ENCODE measurements around the gene MRPL36.
"Not testable (repeated sequence)": the region's sequence is repeated elsewhere in the genome, so short reads cannot be mapped to it uniquely, and the experiment has no call there.

The MRPL36 gene

DNA sequence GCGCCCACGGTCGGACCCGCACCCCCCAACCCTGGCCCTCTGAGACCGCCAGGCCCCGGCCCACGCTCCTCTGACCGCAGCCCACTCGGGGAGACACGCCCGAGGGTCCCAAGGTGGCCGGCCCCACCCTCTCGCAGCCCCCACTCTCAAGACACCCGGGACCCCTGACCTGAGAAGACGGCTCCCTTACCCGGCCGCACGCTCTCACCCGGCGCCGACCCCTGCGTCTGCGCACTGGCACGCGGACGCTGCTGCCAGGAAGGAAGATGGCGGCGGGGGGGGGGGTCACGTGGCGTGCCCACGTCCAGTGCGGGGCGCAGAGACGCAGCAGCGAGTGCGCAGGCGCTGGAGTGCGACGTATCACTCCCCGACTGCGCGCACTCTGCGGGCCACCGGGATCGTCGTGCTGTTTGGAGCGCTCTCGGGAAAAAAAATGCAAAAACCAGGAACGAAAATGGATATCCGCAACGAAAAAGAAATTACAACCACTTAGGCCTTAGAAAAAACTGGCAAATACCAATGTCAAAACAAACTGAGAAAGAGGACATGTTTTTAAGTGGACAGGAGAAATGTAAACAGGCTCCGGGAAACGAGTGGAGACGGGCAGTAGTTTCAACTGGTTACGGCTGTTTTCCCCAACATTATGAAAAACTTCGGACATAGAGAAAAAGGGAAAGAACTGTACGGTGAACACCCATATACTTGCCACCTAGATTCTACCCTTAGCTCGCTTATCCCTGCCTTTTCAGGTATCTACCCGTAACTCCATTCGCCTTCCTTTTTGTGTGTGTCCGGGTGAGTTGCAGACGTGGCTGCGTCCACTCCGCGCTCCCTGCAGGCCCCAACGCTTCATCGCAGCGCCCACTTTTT lies at the start of gene MRPL36:
MRPL36 (minus strand) TSS at position 236 of the 870 bp plus-strand sequence. CDS start 902 bp downstream, outside the sequence.
- DNase-seq: peak; percentile 70 to 79

DNA sequence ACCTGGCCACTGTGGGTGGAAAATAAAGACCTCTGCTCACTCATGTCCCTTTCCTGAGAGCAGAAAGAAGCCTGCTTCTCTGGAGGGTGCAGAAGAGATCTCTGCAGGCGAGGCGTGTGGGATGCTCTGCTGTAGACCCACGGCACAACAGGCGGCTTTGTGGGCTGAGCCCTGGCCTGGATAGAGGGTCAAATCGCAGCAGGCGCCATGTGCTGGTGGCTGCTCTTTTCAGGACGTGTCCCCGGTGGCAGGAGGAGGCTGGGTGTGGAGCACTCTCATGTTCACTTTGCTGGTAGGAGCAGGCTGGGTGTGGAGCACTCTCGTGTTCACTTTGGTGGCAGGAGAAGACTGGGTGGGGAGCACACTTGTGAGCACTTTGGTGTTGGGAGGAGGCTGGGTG lies 48.0 kb upstream of the MRPL36 start:
- DNase-seq: no peak

DNA sequence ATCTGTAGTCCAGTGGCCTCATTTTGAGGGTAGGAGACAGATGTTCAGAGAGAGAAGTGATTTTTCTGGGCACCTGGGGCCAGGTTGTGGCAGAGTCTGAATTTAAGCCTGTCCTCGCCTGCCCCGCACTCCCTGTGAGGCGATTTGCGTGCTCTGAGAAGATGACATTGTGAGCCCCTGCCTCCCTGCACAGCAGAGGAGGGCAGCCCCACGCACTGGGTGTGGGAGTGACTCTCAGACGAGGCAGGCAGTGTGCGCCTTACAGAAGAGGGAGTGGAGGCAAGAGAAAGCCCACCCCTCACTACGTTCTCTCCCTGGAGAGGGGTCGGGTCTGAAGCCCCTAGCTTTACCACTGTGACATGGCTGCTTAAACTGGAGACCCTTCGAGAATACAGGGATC lies 47.4 kb upstream of the MRPL36 start:
- DNase-seq: no peak

DNA sequence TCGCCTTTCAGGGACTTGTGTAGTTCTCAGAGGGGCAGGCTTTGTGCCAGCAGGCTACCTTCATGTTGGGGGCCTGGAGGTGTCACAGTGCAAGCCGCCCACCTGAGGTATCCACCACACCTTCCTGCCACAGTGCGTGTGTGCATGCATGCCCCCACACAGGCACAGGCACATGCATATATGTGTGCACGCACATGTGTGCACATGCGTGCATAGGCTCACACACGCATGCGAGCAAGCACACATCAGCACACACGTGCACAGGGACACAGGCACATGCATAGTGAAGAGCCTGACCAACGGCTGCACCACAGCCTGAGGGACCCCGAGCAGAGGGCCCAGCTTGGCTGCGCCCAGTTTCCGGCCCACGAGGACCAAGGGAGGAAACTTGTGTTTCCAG lies 46.9 kb upstream of the MRPL36 start:
- no peak for DNase-seq

DNA sequence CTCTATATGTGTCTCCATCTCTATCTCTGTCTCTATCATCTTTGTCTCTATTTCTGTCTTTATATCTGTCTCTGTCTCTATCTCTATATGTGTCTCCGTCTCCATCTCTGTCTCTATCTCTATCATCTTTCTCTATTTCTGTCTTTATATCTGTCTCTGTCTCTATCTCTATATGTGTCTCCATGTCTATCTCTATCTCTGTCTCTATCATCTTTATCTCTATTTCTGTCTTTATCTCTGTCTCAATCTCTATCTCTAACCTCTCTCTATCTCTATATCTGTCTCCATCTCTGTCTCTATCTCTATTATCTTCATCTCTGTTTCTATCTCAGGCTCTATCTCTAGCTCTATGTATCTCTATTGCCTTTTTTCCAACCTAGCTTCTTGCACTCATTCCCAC lies 46.1 kb upstream of the MRPL36 start:
- no peak for DNase-seq

DNA sequence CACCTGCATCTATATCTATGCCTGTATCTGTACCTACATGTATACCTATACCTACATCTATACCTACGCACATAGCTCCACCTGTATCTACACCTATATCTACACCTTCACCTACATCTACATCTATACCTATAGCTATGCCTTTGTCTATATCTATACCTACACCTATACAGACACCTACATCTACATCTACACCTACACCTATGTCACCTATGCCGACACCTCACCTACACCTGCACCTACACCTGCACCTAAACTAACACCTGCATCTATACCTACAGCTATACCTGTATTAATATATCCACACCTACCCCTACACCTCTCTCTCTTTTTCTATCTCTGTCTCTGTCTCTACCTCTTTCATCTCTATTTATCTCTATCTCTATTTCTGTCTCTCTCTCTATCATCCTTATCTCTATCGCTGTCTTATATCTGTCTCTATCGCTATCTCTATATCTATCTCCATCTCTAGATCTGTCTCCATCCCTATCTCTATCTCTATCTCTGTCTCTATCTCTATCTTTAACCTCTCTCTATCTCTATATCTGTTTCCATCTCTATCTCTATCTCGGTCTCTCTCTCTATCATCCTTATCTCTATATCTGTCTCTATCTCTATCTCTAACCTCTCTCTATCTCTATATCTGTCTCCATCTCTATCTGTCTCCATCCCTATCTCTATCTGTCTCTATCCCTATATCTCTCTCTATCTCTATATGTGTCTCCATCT lies 45.2 kb upstream of the MRPL36 start:
- no peak for DNase-seq

DNA sequence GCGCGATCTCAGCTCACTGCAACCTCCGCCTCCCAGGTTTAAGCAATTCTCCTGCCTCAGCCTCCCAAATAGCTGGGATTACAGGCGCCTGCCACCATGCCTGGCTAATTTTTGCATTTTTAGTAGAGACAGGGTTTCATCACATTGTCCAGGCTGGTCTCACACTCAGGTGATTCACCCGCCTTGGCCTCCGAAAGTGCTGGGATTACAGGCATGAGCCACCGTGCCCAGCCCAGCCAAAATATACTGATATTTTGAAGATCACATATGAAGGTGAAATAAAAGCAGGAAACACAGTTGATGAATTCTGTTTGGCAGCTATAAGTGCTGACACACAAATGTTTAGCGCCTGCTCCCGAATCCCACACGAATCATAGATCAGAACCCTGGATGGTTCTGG lies 44.1 kb upstream of the MRPL36 start:
- DNase-seq: not testable (repeated sequence)

DNA sequence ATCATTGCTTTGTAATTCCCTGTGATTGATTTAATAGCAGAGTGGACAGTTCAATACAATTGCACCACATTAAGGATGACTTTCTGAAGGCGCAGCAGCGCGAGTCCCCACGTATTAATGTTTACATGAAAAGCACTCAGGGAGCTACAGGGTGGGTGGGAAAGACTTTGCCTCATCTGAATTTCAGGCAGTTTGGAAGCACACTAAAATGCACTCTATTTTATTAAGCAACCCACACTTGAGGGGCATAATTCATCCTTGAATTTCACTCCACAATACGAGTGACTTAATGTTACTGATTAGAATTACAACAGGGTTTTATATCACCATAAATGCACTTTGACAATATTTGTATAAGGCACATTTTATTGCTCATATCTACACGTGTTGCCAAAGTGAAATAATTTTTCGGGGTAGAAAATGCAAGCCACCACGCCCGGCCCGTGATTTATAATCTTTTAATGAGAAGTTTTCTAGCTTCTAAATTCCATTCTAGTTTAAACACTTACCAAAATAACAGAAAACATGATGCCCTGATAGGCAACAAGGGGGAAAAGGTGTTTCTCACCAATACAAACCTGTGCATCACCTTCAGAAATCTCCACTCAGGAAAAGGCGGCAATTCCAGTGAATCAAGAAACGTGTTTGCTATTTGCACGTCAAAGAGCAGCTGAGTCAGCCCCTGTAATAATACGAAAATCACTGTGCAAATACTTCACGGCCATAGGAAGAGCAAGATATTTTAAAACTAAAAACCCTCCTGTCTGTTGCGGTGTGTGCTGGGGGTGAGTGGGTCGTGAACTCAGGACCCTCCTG lies 42.6 kb upstream of the MRPL36 start:
- no peak for DNase-seq

DNA sequence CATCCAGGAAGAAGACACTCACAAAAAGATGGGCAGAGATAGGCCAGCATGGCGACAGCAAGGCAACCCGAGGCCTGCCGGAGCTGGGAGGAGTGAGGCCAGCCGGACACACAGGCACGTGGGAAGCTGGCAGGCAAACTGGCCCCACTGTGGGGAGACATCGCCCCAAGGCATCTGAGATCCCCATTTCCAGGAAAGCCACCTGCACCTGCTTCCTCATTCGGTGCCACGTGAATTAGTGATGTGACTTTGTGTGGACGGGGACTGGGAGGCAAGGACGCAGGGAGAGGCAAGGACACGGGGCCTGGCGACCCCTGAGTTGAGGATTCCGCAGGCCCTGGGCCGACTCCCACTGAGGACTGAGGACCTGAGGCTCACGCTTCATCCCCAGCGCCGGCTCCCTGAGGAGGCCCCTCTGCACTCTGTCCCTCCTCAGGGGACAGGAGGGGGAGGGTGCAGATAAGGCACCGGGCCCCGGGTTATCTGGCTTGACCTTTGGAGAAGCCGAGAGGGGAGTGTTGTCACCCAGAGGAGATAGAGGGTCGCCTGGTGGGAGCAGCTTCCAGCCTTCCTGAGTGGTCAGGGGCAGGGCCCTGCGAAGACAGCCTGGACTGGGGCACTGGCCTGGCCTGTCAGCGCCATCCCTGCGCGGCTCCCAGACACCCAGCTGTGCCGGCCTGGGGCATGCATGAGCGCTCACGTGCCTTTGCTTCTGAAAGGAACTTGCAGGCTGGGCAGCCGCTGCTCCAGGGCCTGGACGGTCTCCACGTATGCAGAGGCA lies 41.3 kb upstream of the MRPL36 start:
- DNase-seq: no peak

DNA sequence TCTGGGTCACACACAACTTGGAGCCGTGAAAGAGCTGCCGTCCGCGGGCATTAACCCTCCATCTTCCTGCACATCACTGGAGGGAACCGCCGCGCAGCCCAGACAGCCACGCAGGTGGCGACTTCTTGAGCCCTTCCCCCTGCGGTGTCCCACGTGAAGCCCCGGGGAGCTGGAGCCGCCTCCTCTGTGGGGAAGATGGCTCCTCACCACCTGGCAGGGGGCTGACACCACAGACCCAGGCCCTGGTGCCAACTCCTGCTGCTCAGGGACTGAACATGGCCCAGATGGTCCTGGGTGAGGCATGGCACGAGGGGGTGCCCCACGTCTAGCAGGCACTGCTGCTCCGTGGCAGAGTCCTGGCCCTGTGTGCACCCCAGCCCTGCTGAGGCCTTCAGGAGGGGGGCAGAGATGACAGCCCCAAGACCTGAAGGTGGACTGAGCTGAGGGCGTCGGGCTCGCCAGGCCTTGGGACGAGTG lies 40.5 kb upstream of the MRPL36 start:
- no peak for DNase-seq

DNA sequence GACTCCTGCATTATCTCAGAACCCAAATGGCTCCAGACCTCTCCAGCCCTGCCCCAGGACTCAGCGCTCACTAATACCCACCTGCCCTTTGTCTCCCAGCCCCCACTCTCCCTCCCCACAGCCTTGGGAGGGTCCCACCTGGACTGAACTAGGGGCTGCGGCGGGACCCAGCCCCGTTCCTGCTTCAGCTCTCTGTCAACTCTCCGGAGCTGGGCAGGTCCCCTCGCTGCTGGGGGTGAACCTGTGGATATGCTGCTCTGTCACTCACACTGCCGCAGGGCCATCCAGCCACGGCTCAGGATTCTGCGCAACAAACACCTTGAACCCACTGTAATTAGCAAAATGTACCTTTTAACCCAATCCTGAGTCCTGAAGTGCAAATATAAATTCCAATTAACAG lies 38.4 kb upstream of the MRPL36 start:
- no peak for DNase-seq

DNA sequence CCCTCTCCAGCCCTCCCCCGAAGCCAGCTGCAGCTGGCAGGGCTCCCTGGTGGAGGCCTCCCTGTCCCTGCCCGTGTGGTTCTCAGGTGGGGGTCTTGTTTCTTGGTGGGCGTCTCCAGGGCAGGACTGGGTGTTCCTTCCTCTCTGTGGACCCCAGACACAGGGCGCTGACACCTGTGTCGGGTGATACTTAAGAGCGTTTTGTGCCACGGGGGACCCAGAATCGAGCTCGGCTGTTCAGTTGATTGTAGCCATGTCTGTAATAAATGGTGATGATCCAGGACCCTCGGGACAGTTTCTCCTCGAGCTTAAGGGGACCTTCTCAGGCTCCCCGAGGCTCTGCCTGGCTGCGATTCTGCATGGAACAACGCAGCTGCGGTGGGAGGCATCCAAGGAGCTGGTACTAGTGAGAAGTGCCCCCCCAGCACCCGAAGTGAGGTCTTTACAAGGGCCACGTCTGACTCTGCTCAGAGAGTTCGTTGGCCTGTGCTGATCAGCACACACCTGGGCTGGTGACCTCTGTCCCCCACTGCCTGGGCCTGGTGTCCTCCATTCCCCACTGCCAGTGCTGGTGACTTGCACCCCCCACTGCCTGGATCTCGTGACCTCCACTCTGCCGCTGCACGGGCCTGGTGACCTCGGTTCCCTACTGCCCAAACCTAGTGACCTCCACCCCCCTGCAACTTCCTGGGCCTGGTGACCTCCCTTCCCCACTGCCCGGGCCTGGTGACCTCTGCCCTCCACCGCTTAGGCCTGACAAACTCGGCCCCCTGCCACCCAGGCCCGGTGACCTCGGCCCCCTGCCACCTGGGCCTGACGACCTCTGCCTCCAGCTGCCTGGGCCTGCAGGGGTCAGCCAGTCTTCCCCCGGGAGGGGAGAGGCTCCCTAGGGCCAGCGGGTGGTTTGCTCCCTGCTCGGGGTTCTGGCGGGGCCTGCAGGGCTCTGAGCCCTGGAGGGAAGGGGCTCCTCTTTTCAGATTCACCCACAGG lies 37.5 kb upstream of the MRPL36 start:
- DNase-seq: no peak

DNA sequence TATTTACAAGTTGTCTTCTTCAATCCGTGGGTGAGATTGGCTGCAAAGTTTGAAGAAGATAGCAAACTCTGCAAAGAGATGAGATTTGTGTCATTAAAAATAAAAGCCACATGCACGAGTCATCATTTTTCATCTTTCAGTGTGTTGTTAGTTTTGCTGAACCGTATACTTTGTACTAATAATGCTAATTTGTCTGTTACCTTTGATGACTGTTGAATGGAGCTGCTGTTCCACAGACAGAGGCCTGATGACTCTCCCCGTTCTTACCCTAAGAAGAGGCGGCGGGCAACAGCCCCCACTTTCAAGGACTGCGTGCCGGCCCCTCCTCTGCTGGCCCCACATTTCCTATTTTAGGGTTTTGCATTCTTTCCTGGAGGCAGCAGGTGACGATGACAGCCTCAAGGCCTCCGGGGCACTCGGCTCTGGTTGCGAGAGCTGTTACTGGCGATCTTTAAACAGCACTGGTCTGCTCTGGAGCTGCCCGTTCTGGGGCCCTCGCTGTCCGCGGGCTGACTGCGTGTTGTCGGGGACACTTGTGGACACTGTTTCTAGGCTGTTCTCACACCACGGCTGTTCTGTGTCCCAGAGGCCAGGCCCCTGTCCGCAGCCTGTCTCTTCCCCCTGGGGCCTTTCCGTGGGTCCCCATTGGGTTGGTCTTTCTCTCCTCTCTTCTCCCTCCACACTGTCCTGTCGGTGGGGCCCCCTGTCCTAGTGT lies 36.7 kb upstream of the MRPL36 start:
- no peak for DNase-seq

DNA sequence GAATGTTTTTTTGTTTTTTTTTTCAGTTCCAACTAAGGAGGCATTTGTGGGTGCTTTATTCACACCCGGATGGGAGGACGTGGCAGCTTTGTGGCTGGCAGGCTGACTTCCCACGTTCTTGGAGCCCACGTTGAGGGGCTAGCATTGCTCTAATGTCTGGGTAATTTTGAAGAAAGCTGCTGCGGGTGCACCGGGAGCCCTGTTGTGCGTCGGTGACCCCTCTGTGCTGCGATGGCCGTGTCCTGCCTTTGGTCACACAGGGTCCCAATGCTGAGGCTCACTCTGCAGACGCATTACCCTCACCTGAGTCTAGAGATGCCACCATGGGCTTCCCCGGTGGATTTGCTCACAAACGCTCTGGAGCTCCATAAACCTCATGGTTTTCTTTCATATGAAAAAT lies 35.8 kb upstream of the MRPL36 start:
- DNase-seq: no peak

DNA sequence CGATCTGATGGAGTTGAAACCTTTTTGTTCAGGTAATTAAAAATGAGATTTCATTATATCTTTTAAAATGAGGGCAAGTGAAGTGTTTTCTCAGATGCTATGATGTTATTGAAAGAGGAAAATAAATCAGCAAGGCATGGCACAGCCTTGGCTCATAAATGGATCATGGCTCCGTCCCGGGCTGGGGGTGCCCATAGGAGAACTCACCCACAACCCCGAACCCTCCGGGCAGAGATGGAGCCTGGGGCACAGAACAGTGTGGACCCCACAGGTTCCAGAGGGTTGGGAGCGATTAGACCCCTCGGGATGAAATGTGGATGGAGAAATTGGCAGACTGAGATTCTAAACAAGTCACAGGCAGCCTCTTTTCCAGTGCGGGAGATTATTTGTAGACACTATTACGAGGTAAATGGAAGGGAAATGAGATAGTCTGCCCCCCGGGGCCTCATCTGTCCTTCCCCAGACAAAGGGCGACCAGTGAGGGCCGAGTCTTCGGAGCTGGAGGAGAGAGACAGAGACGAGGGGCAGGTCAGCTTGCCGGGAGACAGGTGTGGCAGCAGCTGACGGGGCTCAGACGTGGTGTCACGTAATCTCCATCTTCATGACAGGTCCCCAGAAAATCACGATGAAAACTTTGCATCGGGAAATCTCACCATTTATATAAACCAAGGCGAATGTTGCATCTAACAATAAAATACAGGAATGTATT lies 35.2 kb upstream of the MRPL36 start:
- DNase-seq: no peak

DNA sequence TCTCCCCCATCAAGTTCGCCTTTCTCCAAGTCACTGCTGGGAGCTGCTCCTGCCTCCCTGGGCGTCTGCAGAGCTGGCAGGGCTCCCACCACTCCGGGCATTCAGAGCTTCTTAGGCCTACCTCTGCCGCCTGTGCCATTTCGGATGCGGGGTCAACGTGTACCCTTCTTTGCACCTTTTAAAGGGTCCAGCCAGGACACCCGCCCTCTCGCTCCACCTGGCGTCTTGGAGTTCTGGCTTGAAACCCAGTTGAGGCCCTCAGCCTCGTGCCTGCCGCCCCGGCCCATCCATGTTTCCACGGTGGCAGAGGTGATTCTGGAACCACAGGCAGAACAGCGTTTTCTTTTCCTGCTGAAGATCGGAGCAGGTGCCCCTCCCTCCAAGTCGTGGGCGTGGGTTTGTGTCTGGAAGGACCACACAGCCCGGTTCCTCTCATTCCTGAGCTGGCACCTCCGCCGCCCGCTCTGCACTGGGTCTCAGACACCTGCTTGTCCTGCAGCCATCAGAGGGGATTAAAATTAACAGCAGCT lies 34.5 kb upstream of the MRPL36 start:
- no peak for DNase-seq

DNA sequence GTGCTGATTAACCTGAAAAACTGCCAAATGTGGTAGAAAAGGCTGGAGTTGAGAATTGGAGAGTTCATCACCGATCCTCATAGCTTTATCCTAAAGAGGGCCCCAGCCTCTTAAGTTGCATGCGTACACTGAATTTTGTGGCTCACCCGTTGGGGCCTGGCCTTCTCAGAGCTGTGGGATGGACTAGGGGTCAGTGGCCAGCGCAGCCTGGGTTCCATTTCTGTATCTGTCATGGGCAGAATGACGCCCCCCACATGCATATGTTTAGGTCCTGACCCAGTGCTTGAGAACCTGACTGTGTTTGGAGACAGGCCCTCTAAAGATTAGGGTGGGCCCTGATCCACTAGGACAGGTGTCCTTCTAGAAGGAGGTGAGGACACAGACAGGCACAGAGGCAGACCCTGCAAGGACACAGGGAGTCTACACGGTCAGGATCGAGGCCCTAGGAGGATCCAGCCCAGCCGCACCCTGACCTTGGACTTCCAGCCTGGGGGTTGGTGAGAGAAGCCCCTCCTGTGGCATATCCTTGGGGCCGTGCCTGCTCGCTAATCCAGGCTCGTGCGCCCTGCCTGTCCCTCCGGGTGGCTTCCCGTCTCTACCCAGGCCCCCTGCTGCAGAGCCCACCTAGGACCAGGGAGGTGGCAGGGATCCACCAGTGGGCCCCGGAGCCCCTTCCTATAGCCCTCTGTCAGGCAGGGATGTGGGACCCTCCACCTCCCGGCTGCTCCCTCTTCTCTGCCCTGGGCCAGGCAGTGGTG lies 33.8 kb upstream of the MRPL36 start:
- no peak for DNase-seq

DNA sequence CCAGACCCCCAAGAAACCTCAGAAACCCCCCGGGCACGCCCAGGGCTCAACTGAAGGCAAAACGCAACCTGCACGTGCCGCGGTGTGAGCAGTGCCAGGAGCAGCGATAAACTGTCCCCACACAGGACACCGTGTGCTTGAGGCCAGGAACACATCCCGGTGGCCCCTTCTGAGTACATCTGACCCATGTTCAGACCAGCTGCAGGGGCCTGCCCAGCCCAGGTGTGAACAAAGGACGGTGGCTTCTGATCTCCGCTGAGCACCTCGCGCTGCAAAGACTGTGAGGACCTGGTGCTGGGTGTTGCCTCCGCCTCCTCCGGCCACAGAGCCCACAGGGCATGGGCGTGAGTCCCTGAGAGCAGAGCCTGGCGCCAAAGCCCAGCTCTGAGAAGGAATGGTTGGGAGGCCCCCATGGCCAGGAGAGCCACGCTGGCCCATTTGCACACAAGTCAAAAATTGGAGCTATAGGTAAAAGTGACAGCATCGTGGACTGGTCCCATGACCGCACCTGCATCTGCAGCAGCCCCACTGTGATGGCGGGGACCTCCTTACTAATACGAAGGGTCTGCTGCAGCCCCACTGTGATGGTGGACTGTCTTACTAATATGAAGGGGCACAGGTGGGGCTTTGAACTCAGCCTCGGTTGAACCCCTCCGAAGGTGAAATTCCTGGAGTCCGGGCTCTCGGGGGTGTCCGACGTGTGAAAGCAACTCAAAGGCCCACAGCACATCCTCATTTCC lies 33.0 kb upstream of the MRPL36 start:
- DNase-seq: no peak

All from NCI-H187 (cell line).